Germinal center (tissue), 1 donor: ENCODE results near the gene AATK.

Experiments used
- DNase-seq: peaks from one replicate; pipeline ENCODE4 v3.0.0; 2012; ENCODE audit warnings: mixed read lengths, low spot score

The AATK gene

GRCh38 chr17:81111066-81111465 is 55.0 kb downstream of the AATK start:
- no peak for DNase-seq

- no peak for DNase-seq
Measured at GRCh38 chr17:81110488-81111040, 55.5 kb downstream of the AATK start.

GRCh38 chr17:81109957-81110356 is 56.1 kb downstream of the AATK start:
- DNase-seq, result no peak

GRCh38 chr17:81108220-81108619 is 57.8 kb downstream of the AATK start:
- no peak for DNase-seq

- no peak for DNase-seq
Measured at GRCh38 chr17:81106716-81107115, 59.3 kb downstream of the AATK start.

- no peak for DNase-seq
Measured at GRCh38 chr17:81103379-81103778, 62.6 kb downstream of the AATK start.

- DNase-seq, result no peak
Measured at GRCh38 chr17:81102869-81103268, 63.2 kb downstream of the AATK start.

GRCh38 chr17:81102352-81102751 is 63.7 kb downstream of the AATK start:
- DNase-seq, result no peak

GRCh38 chr17:81101614-81102306 is 64.3 kb downstream of the AATK start:
- peak; percentile 97 for DNase-seq

- no peak for DNase-seq
Measured at GRCh38 chr17:81100668-81101067, 65.4 kb downstream of the AATK start.

- DNase-seq, result no peak
Measured at GRCh38 chr17:81099888-81100287, 66.1 kb downstream of the AATK start.

- DNase-seq, result no peak
Measured at GRCh38 chr17:81097943-81098308, 68.1 kb downstream of the AATK start.

GRCh38 chr17:81097134-81097942 is 68.7 kb downstream of the AATK start:
- peak; percentile 26 for DNase-seq

GRCh38 chr17:81096741-81097133 is 69.3 kb downstream of the AATK start:
- DNase-seq, result no peak

- no peak for DNase-seq
Measured at GRCh38 chr17:81095383-81095762, 70.6 kb downstream of the AATK start.

- DNase-seq, result no peak
Measured at GRCh38 chr17:81094509-81095382, 71.3 kb downstream of the AATK start.

- no peak for DNase-seq
Measured at GRCh38 chr17:81093619-81094508, 72.2 kb downstream of the AATK start.

GRCh38 chr17:81092518-81093095 is 73.4 kb downstream of the AATK start:
- no peak for DNase-seq

- no peak for DNase-seq
Measured at GRCh38 chr17:81091774-81092517, 74.1 kb downstream of the AATK start.

GRCh38 chr17:81091154-81091553 is 74.9 kb downstream of the AATK start:
- no peak for DNase-seq
